IPS-18c (cell line): ENCODE measurements around the gene S100A2.

ENCODE experiments used
- H3K4me3 ChIP-seq: 2 replicates; pipeline ENCODE4 v1.7.0; 2013; ENCODE audit warnings: low read depth, mild to moderate bottlenecking, low read length, moderate library complexity; ENCODE audit not compliant: insufficient read depth
- H3K9me3 ChIP-seq: one replicate; pipeline ENCODE4 v1.6.1; 2013; ENCODE audit warnings: mild to moderate bottlenecking, low read length, moderate library complexity; ENCODE audit not compliant: control insufficient read depth, insufficient read depth

The S100A2 gene

GRCh38 chr1:153553096-153553495 is 12.5 kb downstream of the S100A2 start:
- no peak overlapping the region for H3K4me3 ChIP-seq
- no peaks in the 10 kb centered on the region for H3K9me3 ChIP-seq

- Histone ChIP-seq H3K9me3 (no peaks in the 10 kb centered on the region), H3K4me3 (no peak overlapping the region)
Measured at GRCh38 chr1:153552335-153552734, 13.3 kb downstream of the S100A2 start.

DNA sequence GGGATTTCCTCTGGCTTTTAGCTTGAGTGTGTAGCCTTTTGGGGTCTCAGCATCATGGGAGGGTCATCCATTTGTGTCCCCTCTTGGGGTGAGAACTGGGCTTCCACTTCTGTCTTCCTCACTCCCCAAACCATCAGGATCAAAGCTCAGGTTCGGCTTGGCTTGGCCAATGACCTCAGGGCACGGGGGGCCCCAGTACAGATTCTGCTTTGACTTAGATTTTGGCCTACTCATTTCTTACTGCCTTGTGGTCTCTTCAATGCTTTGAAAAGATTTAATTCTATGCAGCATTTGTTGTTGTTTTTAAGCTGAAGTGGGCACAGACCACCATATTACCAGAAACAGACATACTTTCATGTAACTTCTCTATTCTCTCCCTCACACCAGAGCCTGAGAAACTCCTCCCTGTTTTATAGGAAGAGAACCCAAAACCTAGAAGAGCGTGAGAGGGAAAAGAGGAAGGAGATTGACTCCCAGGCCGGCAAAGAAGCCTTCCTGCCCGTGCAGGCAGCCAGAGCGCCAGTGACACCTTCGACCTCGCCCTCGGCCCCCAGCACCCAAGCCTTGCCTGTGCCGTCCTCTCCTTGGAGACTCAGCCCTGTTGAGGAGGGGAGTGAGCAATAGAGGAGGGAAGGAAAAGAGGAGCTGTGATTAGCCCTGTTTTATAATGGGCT is 14.7 kb downstream of the S100A2 start:
- no peaks in the 10 kb centered on the region for H3K9me3 ChIP-seq
- H3K4me3 ChIP-seq: no peak overlapping the region; the same call in 1 of the 2 replicates

- Histone ChIP-seq H3K9me3 (no peaks in the 10 kb centered on the region), H3K4me3 (peak overlapping the region; percentile 15; the same call in 1 of the 2 replicates)
Measured at GRCh38 chr1:153550398-153550758, 15.3 kb downstream of the S100A2 start.

DNA sequence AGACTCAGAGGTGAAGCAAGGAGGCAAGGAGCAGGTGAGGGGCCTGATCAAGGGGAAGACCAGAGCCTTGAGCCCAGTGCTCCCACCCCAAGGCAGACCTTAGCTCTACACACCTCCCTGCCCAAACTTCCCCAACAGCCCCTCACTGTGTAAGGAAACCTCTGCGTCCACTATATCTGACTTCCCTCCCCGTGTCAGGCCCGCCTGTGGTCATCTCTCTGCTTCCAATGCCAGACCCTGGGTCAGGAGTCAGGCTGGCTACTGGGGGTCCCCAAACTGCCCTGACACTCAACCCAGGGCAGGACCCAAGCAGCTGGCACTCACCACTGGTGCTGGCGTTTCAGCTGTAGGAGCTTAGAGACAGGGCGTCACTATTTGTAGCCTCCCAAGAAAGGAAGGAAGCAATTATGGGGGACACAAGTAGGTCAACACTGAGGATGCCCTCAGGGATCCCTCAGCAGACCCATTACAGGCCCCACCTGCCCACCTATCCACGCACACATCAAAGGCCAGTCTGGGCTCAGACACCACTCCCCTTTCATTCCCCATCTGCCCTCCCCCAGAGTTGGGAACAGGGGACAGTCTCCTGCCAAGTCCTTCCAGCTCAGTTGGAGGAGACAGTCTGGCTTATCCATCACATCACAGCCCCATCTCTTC is 15.8 kb downstream of the S100A2 start:
- H3K4me3 ChIP-seq: no peak overlapping the region
- no peaks in the 10 kb centered on the region for H3K9me3 ChIP-seq

GRCh38 chr1:153548722-153549688 is 16.6 kb downstream of the S100A2 start, which contains the start of gene S100A3:
TSS of gene S100A3 (minus strand) at chr1:153549258. CDS start at chr1:153548485, 773 bp downstream.
- H3K4me3 ChIP-seq: no peak within 1 kb of the TSS
- H3K9me3 ChIP-seq: no peaks in the 10 kb centered on the region

DNA sequence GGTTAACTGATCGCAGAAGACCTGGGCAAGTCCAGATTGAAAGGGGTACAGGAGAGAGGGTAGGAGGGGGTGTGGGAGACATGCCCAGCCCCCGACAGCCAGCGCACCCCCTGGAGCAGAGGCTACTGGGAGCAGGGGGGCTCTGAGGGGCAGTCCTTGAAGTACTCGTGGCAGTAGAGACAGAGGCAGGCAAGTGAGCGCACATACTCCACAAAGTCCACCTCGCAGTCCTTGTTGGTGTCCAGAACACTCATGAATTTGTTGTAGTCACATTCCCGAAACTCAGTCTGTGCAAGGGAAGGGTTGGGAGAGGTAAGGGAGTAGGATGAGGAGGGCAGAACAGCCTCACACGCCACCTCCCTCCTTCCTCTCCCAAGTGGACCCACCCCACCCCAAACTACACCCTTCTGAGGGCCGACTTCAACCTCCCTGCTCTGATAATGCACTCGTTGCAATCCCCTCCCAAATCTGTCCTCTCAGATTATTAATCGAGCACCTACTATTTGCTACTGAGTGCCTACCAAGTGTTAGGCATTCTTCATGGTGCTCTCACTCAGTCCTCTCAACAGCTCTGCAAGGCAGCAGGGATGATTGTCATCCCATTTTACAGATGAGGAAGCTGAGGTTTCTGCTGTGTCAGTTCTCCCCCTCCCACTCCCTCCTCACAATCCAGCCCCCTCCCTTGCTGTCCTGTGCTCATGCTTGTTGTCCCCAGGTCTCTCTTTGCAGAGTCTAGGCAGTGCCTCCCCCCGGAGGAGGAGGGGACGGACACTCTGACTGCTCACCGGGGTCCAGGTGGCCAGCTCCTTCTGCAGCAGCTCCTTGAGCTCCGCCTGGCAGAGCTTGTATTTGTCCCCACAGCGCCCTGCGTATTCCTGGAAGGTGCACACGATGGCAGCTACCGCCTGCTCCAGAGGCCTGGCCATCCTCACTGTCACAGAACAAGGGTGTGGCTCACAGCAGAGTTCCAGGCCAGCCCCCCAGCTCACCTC is 17.8 kb downstream of the S100A2 start:
- no peak overlapping the region for H3K4me3 ChIP-seq
- no peaks in the 10 kb centered on the region for H3K9me3 ChIP-seq

DNA sequence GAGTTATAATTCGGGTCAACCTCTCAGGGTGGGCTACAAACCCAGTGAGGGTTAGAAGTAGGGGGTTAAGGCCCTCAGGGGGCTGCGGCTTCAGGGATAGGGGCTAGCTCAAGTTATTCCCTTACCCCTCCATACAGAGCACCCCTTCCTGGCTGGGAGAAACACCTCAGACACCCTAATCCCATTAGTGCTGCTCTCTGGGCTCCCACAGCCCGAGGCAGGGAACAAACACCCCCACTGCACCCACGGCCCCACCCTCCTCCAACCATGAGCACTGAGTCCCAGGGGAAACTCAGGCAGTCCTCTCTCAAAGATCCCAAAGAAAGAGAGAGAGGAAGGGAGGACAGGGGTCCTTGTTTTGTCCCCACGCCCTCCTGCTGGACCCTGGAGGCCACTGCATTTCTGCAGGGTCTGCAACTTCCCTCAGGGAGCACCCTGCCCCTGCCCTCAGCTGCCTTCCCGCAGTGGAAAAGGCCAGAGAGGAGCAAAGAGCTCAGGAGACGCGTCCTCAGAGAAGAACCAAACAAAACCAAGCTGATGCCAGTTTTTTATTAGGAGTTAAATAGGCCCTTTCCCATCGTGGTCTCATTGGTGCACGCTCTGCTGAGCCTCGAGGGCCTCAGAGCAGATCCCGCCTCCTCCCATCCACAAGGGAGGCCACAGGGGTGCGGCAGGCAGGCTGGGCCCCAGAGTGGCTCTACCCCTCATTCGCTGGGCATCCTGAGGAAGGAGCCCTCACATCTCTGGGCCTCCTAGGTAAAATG is 18.7 kb downstream of the S100A2 start:
- no peaks in the 10 kb centered on the region for H3K9me3 ChIP-seq

DNA sequence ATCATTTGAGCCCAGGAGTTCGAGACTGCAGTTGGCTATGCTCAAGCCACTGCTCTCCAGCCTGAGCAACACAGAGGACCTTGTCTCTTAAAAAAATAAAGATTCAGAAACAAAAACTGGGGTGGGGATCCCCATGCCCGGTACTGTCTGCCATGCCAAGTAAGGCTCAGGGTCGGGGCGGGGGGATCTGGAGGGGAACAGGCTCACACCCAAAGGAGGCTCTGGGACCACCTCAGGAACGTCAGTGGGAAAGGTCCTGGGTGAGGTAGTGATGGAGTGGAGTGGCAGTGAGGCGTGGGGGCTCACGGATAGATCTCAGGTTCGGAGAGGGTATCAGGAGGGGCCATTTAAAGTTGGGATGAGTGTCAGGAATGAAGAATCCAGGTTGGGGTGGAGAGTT is 19.3 kb downstream of the S100A2 start:
- Histone ChIP-seq H3K9me3 (no peaks in the 10 kb centered on the region), H3K4me3 (no peak overlapping the region)

More for the DNA sequence above, 18.7 kb downstream of the S100A2 start:
- no peak overlapping the region for H3K4me3 ChIP-seq

DNA sequence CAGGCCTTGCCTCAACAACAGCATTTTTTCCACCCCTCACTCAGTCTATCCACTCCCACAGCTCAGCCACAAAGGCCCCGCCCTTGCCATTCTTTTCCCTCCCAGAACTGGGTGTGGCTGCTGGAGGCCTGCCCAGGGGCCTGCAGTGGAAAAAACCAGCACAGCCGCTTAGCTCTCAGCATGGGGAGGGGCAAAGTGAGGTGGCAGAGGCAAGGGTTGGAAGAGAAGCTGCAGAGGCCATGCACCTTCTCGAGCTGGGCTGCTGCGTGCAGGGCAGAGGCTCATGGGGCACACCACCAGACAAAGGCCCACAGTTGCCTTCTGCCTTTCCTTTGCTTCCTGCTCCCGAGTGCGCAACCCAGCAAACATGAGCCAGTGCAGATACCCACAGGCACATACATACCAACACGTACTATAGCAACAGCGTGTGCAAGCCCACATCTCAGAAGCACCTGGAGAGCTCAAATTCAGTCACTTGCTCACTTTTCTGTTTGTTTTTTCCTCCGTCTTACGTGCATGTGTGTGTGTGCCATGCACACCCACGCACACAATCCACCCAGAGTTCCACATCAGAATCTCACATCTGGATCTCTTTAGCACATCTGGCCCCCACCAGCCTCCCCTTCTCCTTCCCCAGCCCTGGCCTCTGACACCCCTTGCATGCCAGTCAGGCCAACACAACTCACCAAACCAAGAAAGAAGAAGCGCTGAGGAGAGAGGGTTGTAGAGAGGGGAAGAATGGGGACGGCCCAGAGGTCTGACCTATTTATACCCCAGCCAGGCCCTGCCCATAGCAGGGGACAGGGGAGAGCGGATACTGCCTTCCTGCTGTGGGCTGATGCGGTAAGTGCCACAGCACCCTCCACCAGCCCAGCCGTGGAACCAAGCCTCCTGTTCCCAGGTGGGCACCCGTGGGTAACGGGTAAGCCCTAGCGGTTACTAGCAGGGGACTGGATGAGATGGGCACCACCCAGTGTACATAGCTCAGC is 20.3 kb downstream of the S100A2 start, which contains the start of gene S100A4:
S100A4 (minus strand) TSS at position 740 of the 989 bp plus-strand sequence. CDS start 1,012 bp downstream, outside the sequence.
- no peaks in the 10 kb centered on the region for H3K9me3 ChIP-seq
- no peak within 1 kb of the TSS for H3K4me3 ChIP-seq

DNA sequence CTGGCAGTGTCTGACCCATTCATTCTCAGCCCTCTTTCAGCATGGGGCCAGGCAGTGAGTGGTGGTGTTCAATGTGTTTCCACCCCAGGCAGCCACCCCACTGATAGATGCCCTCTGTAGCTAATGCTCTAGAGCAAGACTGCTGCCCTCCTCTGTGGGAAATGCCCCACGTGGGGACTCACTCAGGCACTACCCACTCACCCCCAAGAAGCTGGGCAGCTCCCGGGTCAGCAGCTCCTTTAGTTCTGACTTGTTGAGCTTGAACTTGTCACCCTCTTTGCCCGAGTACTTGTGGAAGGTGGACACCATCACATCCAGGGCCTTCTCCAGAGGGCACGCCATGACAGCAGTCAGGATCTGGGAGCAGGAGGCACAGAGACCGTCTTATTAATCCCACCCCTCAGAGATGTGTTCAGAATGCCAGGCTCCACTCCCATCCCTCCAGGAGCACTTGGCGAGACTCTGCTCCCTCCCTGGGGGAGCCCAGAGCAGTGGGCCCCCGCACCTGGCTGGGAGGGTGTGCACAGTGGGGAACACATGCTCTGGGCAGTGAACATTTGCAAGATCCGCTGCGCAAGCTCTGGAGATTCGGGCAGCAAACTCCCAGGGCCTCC is 21.1 kb downstream of the S100A2 start:
- Histone ChIP-seq H3K9me3 (no peaks in the 10 kb centered on the region), H3K4me3 (no peak overlapping the region)

GRCh38 chr1:153543736-153544135 is 21.9 kb downstream of the S100A2 start:
- H3K9me3 ChIP-seq: no peaks in the 10 kb centered on the region
- H3K4me3 ChIP-seq: no peak overlapping the region

GRCh38 chr1:153542956-153543711 is 22.5 kb downstream of the S100A2 start:
- Histone ChIP-seq H3K9me3 (no peaks in the 10 kb centered on the region), H3K4me3 (no peak overlapping the region)
